Activated gamma-delta T cell treated with anti-CD3 and anti-CD28 coated beads, Interleukin-2, amount 50 U/mL, for 16 hours (primary cell): Measurements from ENCODE around the gene SH3BP5.

Source experiments
- DNase-seq: peaks from one replicate; pipeline ENCODE4 v3.0.0-alpha.2; 2020; ENCODE audit warnings: low read depth

The SH3BP5 gene

GRCh38 chr3:15325228-15325627 is 7.2 kb downstream of the SH3BP5 start:
- no peak for DNase-seq

GRCh38 chr3:15324379-15324808 is 8.0 kb downstream of the SH3BP5 start:
- no peak for DNase-seq

GRCh38 chr3:15323063-15323462 is 9.3 kb downstream of the SH3BP5 start:
- DNase-seq = no peak

- no peak for DNase-seq
Measured at GRCh38 chr3:15321349-15321748, 11.0 kb downstream of the SH3BP5 start.

- DNase-seq = no peak
Measured at GRCh38 chr3:15319575-15319974, 12.8 kb downstream of the SH3BP5 start.

- no peak for DNase-seq
Measured at GRCh38 chr3:15319136-15319535, 13.2 kb downstream of the SH3BP5 start.

- no peak for DNase-seq
Measured at GRCh38 chr3:15318661-15319060, 13.7 kb downstream of the SH3BP5 start.

GRCh38 chr3:15316998-15317435 is 15.4 kb downstream of the SH3BP5 start:
- no peak for DNase-seq

GRCh38 chr3:15315003-15315402 is 17.4 kb downstream of the SH3BP5 start:
- DNase-seq = no peak

GRCh38 chr3:15314276-15314675 is 18.1 kb downstream of the SH3BP5 start:
- DNase-seq = no peak

GRCh38 chr3:15313461-15313860 is 18.9 kb downstream of the SH3BP5 start:
- no peak for DNase-seq

GRCh38 chr3:15312550-15312949 is 19.8 kb downstream of the SH3BP5 start:
- DNase-seq = no peak

GRCh38 chr3:15310491-15311370 is 21.7 kb downstream of the SH3BP5 start:
- DNase-seq = no peak

GRCh38 chr3:15309662-15310335 is 22.6 kb downstream of the SH3BP5 start:
- DNase-seq = no peak

GRCh38 chr3:15307580-15307979 is 24.8 kb downstream of the SH3BP5 start:
- DNase-seq = no peak

- DNase-seq = no peak
Measured at GRCh38 chr3:15306979-15307359, 25.4 kb downstream of the SH3BP5 start.

GRCh38 chr3:15305359-15305844 is 27.0 kb downstream of the SH3BP5 start:
- DNase-seq = no peak

- no peak for DNase-seq
Measured at GRCh38 chr3:15303728-15304127, 28.7 kb downstream of the SH3BP5 start.

- no peak for DNase-seq
Measured at GRCh38 chr3:15303216-15303615, 29.2 kb downstream of the SH3BP5 start.

- DNase-seq = no peak
Measured at GRCh38 chr3:15301761-15302160, 30.6 kb downstream of the SH3BP5 start.

GRCh38 chr3:15300323-15301078 is 31.9 kb downstream of the SH3BP5 start:
- DNase-seq = no peak

- no peak for DNase-seq
Measured at GRCh38 chr3:15299036-15299435, 33.4 kb downstream of the SH3BP5 start.
